HEK293 (cell line): ENCODE data around the gene GPR146.
"Not testable (repeated sequence)": the region's sequence is repeated elsewhere in the genome, so short reads cannot be mapped to it uniquely, and the experiment has no call there.

ENCODE experiments used
- ATF2 ChIP-seq: fragments of 450-650 bp; formaldehyde crosslinking; IDR thresholded peaks from 2 replicates; pipeline ENCODE4 v1.5.1; 2016; ENCODE audit warnings: missing biosample characterization, missing genetic modification characterization, low read depth
- CTCF ChIP-seq: fragments of 450-650 bp; formaldehyde crosslinking; IDR thresholded peaks from 2 replicates; pipeline ENCODE4 v1.5.1; 2016; ENCODE audit warnings: missing biosample characterization, missing genetic modification characterization
- REST ChIP-seq: fragments of 450-650 bp; formaldehyde crosslinking; IDR thresholded peaks from 2 replicates; pipeline ENCODE4 v1.5.1; 2016; ENCODE audit warnings: missing biosample characterization, missing genetic modification characterization
- YY1 ChIP-seq: fragments of 450-650 bp; formaldehyde crosslinking; IDR thresholded peaks from 2 replicates; pipeline ENCODE4 v1.5.1; 2018; ENCODE audit warnings: missing biosample characterization, missing genetic modification characterization
- ZBTB20 ChIP-seq: fragments of 450-650 bp; formaldehyde crosslinking; IDR thresholded peaks from 2 replicates; pipeline ENCODE4 v1.5.1; 2016; ENCODE audit warnings: missing biosample characterization, missing genetic modification characterization
- ZBTB7A ChIP-seq: fragments of 450-650 bp; formaldehyde crosslinking; IDR thresholded peaks from 2 replicates; pipeline ENCODE4 v1.5.1; 2016; ENCODE audit warnings: low read depth, missing biosample characterization, missing genetic modification characterization
- ZIC2 ChIP-seq: fragments of 450-650 bp; formaldehyde crosslinking; IDR thresholded peaks from 2 replicates; pipeline ENCODE4 v1.5.1; 2016; ENCODE audit warnings: missing biosample characterization, missing genetic modification characterization
- ZNF311 ChIP-seq: fragments of 450-650 bp; formaldehyde crosslinking; IDR thresholded peaks from 2 replicates; pipeline ENCODE4 v1.5.1; 2017; ENCODE audit warnings: missing biosample characterization, missing genetic modification characterization, borderline replicate concordance
- ZNF423 ChIP-seq: fragments of 450-650 bp; formaldehyde crosslinking; IDR thresholded peaks from 2 replicates; pipeline ENCODE4 v1.5.1; 2016; ENCODE audit warnings: missing biosample characterization, missing genetic modification characterization
- ZNF549 ChIP-seq: fragments of 450-650 bp; IDR thresholded peaks from 2 replicates; pipeline ENCODE4 v1.5.1; 2018; ENCODE audit warnings: missing biosample characterization, missing genetic modification characterization, mild to moderate bottlenecking, inconsistent platforms, moderate library complexity
- ZNF670 ChIP-seq: fragments of 450-650 bp; formaldehyde crosslinking; IDR thresholded peaks from 2 replicates; pipeline ENCODE4 v1.5.1; 2016; ENCODE audit warnings: missing biosample characterization, missing genetic modification characterization, low read depth
- TF ChIP-seq, protein P1 (sequence below): fragments of 450-650 bp; formaldehyde crosslinking; IDR thresholded peaks from 2 replicates; pipeline ENCODE4 v1.5.1; 2016; ENCODE audit warnings: missing biosample characterization, missing genetic modification characterization

GRCh38 chr7:1034769-1035168 lies 9.6 kb upstream of the GPR146 start:
- not testable (repeated sequence) for TF ChIP-seq CTCF (tag by site-specific recombination); ZNF423 (tag by site-specific recombination); YY1 (tag by site-specific recombination); REST (tag by site-specific recombination); ZNF549 (tag by site-specific recombination); ZBTB20 (tag by site-specific recombination); ATF2; ZBTB7A (tag by site-specific recombination); ZNF311 (tag by site-specific recombination); ZNF670; ZIC2 (tag by site-specific recombination)
- TF ChIP-seq, protein P1, sequence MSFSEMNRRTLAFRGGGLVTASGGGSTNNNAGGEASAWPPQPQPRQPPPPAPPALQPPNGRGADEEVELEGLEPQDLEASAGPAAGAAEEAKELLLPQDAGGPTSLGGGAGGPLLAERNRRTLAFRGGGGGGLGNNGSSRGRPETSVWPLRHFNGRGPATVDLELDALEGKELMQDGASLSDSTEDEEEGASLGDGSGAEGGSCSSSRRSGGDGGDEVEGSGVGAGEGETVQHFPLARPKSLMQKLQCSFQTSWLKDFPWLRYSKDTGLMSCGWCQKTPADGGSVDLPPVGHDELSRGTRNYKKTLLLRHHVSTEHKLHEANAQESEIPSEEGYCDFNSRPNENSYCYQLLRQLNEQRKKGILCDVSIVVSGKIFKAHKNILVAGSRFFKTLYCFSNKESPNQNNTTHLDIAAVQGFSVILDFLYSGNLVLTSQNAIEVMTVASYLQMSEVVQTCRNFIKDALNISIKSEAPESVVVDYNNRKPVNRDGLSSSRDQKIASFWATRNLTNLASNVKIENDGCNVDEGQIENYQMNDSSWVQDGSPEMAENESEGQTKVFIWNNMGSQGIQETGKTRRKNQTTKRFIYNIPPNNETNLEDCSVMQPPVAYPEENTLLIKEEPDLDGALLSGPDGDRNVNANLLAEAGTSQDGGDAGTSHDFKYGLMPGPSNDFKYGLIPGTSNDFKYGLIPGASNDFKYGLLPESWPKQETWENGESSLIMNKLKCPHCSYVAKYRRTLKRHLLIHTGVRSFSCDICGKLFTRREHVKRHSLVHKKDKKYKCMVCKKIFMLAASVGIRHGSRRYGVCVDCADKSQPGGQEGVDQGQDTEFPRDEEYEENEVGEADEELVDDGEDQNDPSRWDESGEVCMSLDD (tag by site-specific recombination), result not testable (repeated sequence)
